Spleen (tissue), 11 donors: ENCODE data around the gene MLXIP. TPM values are rescaled to one million over a fixed set of nuclear protein-coding genes. Genes with fewer than 3 reads are reported as not detected.

Source experiments
- DNase-seq: peaks from one replicate; pipeline ENCODE4 v3.0.0-alpha.2; 2020
- H3K27ac ChIP-seq, 8 donors: fragments of 200-600 bp; sonication (generic) in 7 of 8; 1 replicate in 4 of 8; 2 replicates in 4 of 8; pipeline versions ENCODE4 v1.5.0 to v1.8.0; 2016 to 2021; ENCODE audit warnings: inconsistent platforms in 4 of 8, mild to moderate bottlenecking in 4 of 8, moderate library complexity in 1 of 8
- H3K27me3 ChIP-seq, 7 donors: fragments of 200-600 bp; sonication (generic) in 6 of 7; replicated peaks in 1 of 7; 1 replicate in 4 of 7; 2 replicates in 3 of 7; pipeline versions ENCODE4 v1.5.0 to v1.8.0; 2016 to 2021; ENCODE audit warnings: inconsistent platforms in 3 of 7, mild to moderate bottlenecking in 1 of 7
- H3K36me3 ChIP-seq, 6 donors: fragments of 200-600 bp; sonication (generic) in 5 of 6; 1 replicate in 4 of 6; 2 replicates in 2 of 6; pipeline versions ENCODE4 v1.5.0 to v1.8.0; 2016 to 2021; ENCODE audit warnings: inconsistent platforms in 2 of 6
- H3K4me1 ChIP-seq, 6 donors: fragments of 200-600 bp; sonication (generic) in 5 of 6; 1 replicate in 3 of 6; 2 replicates in 3 of 6; pipeline versions ENCODE4 v1.5.0 to v1.8.0; 2016 to 2021; ENCODE audit warnings: inconsistent platforms in 3 of 6
- H3K4me3 ChIP-seq, 8 donors: fragments of 200-600 bp; sonication (generic) in 7 of 8; 1 replicate in 4 of 8; 2 replicates in 4 of 8; pipeline versions ENCODE4 v1.5.0 to v1.8.0; 2016 to 2021; ENCODE audit warnings: inconsistent platforms in 4 of 8, mild to moderate bottlenecking in 4 of 8, moderate library complexity in 2 of 8
- H3K9me3 ChIP-seq, 8 donors: fragments of 200-600 bp; sonication (generic) in 7 of 8; 1 replicate in 4 of 8; 2 replicates in 4 of 8; pipeline versions ENCODE4 v1.5.0 to v1.8.0; 2016 to 2021; ENCODE audit warnings: inconsistent platforms in 4 of 8
- CTCF ChIP-seq, 11 experiments: fragments of 200-600 bp in 7 of 11; fragments of 450-650 bp in 4 of 11; sonication (generic) in 4 of 11; IDR thresholded peaks in 8 of 11; conservative IDR thresholded peaks in 3 of 11; 1 replicate in 7 of 11; 2 replicates in 4 of 11; pipeline versions ENCODE4 v1.4.0 to v1.8.0; 2016 to 2021; ENCODE audit warnings: antibody characterized with exemption in 11 of 11, inconsistent platforms in 4 of 11, mild to moderate bottlenecking in 1 of 11
- POLR2A ChIP-seq, 3 donors: fragments of 450-650 bp; IDR thresholded peaks; one replicate each; pipeline ENCODE4 v1.5.1; 2017; ENCODE audit warnings: antibody characterized with exemption in 3 of 3, mild to moderate bottlenecking in 1 of 3
- POLR2AphosphoS5 ChIP-seq, 3 donors: sonication (generic); formaldehyde crosslinking; IDR thresholded peaks; one replicate each; pipeline ENCODE4 v1.5.1; 2017; ENCODE audit warnings: antibody characterized with exemption in 3 of 3
- WGBS, 5 donors: extraction: QIAGEN DNeasy Blood & Tissue Kit in 3 of 5; methylation state at CpG; one replicate each; pipeline versions ENCODE4 v1.1.5 to v1.1.7; 2013 to 2018; 5-methylcytosine and 5-hydroxymethylcytosine counted together
- intact Hi-C: fragments of 100-400 bp; cut with DNase I; formaldehyde crosslinking; loops from one replicate; pipeline ENCODE4 v1.15.0; 2023; ENCODE audit warnings: low total_unique reads
- polyA plus RNA-seq, 3 donors: library from polyadenylated mRNA; stranded (reverse); fragments of 200-250 nt; gene quantifications; one replicate each; pipeline ENCODE4 v1.2.1, GENCODE V29; 2013
- total RNA-seq, 7 donors: library from RNA; depleted of rRNA in 3 of 7; stranded (reverse); fragments of >200 nt in 3 of 7; fragmentation: NEBNext Ultra II Directional in 4 of 7; extraction: Animal tissue kit (Norgen Biotek cat#: 25700) in 4 of 7; gene quantifications; one replicate each; pipeline versions ENCODE4 v1.1.0 to v1.2.1, GENCODE V29; 2016 to 2021
- donor health status: healthy with polysubstance abuse.
- donor health status: DM: no; HTN: no; CAD: no; lungs with moderate emphysema.
- donor health status: DM: no; HTN: no; CAD: no.
- donor health status: Bipolar disorder and iron deficiency.
- donor health status: healthy.
- donor health status: DM: no; HTN: no; CAD: no.
- donor health status: DM: yes; HTN: yes; CAD: no.

MLXIP gene
- total and polyA plus RNA-seq, 10 donors = 7.8 to 97.1 (median 66.8) TPM

- Histone ChIP-seq H3K4me3 (peak overlapping the region in 1 of 8 donors; percentile 28), H3K4me1 (peaks cover 6 to 76% (median 36%) of the 10 kb centered on the region in 6 donors), H3K27ac (peak overlapping the region in 2 of 8 donors; percentile 18 to 45), H3K27me3 (no peaks in the 10 kb centered on the region), H3K9me3 (no peaks in the 10 kb centered on the region), H3K36me3 (peaks cover 0 to 20% (median 11%) of the 10 kb centered on the region in 6 donors)
- TF ChIP-seq POLR2A (IDR thresholded peaks at IDR 0.05) (no peak), CTCF (IDR thresholded peaks at IDR 0.05 in 8 of 11, conservative IDR thresholded peaks at IDR 0.05 in 3 of 11) (peak; percentile 36 to 85 (median 78)), POLR2AphosphoS5 (IDR thresholded peaks at IDR 0.05) (peak; percentile 44 to 64 (median 48))
- DNase-seq = peak; percentile 78
- intact Hi-C loops = loop anchor here (2.0 kb wide), 1 partner anchor 68 kb away; no protein-coding TSS in a partner anchor
- WGBS, 5 donors = 16 to 25% (median 20%) methylated on average over 16 to 22 of the region's 22 CpGs
Measured at GRCh38 chr12:122123051-122123760, 44.6 kb downstream of the MLXIP start.

GRCh38 chr12:122123761-122124145 is 45.2 kb downstream of the MLXIP start:
- Histone ChIP-seq H3K9me3 (no peaks in the 10 kb centered on the region), H3K27ac (peak overlapping the region in 1 of 8 donors; percentile 45), H3K4me1 (peaks cover 6 to 73% (median 36%) of the 10 kb centered on the region in 6 donors), H3K4me3 (no peak overlapping the region), H3K36me3 (peaks cover 0 to 24% (median 16%) of the 10 kb centered on the region in 6 donors), H3K27me3 (no peaks in the 10 kb centered on the region)
- intact Hi-C loops = loop anchor here (2.0 kb wide), 1 partner anchor 69 kb away; no protein-coding TSS in a partner anchor
- TF ChIP-seq POLR2A (IDR thresholded peaks at IDR 0.05) = no peak
- TF ChIP-seq POLR2AphosphoS5 (IDR thresholded peaks at IDR 0.05) = no peak
- TF ChIP-seq CTCF (IDR thresholded peaks at IDR 0.05 in 8 of 11, conservative IDR thresholded peaks at IDR 0.05 in 3 of 11) = no peak
- 82 to 94% (median 87%) methylated on average over 9 of the region's 9 CpGs for WGBS, 5 donors
- peak; percentile 52 for DNase-seq

GRCh38 chr12:122124370-122124769 is 45.8 kb downstream of the MLXIP start:
- intact Hi-C loops = no loop called here
- peaks cover 6 to 73% (median 36%) of the 10 kb centered on the region in 6 donors for H3K4me1 ChIP-seq
- H3K9me3 ChIP-seq = no peaks in the 10 kb centered on the region
- TF ChIP-seq POLR2AphosphoS5 (IDR thresholded peaks at IDR 0.05) = no peak
- H3K27me3 ChIP-seq = no peaks in the 10 kb centered on the region
- no peak overlapping the region for H3K27ac ChIP-seq
- H3K4me3 ChIP-seq = no peak overlapping the region
- H3K36me3 ChIP-seq = peaks cover 6 to 30% (median 23%) of the 10 kb centered on the region in 6 donors
- WGBS, 5 donors = 82 to 93% (median 86%) methylated on average over 6 to 13 of the region's 14 CpGs
- peak; percentile 22 for DNase-seq

GRCh38 chr12:122125452-122126341 is 47.1 kb downstream of the MLXIP start:
- peak; percentile 49 for DNase-seq

More at GRCh38 chr12:122125452-122126341, 47.1 kb downstream of the MLXIP start:
- H3K4me1 ChIP-seq = peaks cover 6 to 60% (median 36%) of the 10 kb centered on the region in 6 donors
- no peaks in the 10 kb centered on the region for H3K27me3 ChIP-seq
- H3K36me3 ChIP-seq = peaks cover 7 to 43% (median 36%) of the 10 kb centered on the region in 6 donors
- intact Hi-C loops = no loop called here
- WGBS, 5 donors = 63 to 80% (median 70%) methylated on average over 11 to 13 of the region's 13 CpGs
- H3K4me3 ChIP-seq = no peak overlapping the region
- no peak overlapping the region for H3K27ac ChIP-seq
- H3K9me3 ChIP-seq = no peaks in the 10 kb centered on the region
- no peak for TF ChIP-seq POLR2AphosphoS5 (IDR thresholded peaks at IDR 0.05)
- TF ChIP-seq POLR2A (IDR thresholded peaks at IDR 0.05) = no peak
- TF ChIP-seq CTCF (IDR thresholded peaks at IDR 0.05 in 8 of 11, conservative IDR thresholded peaks at IDR 0.05 in 3 of 11) = no peak
